HEK293 (cell line): ENCODE data around the gene MEGF8.

Source experiments
- CTCF ChIP-seq: fragments of 450-650 bp; formaldehyde crosslinking; IDR thresholded peaks from 2 replicates; pipeline ENCODE4 v1.5.1; 2016; ENCODE audit warnings: missing biosample characterization, missing genetic modification characterization
- SCRT1 ChIP-seq: fragments of 450-650 bp; formaldehyde crosslinking; IDR thresholded peaks from 2 replicates; pipeline ENCODE4 v1.5.1; 2016; ENCODE audit warnings: missing biosample characterization, missing genetic modification characterization, borderline replicate concordance
- ZNF239 ChIP-seq: fragments of 450-650 bp; formaldehyde crosslinking; IDR thresholded peaks from 2 replicates; pipeline ENCODE4 v1.5.1; 2016; ENCODE audit warnings: missing biosample characterization, missing genetic modification characterization

GRCh38 chr19:42397263-42398166, 72.1 kb downstream of the MEGF8 start:
- TF ChIP-seq SCRT1 (tag by site-specific recombination) (no peak), CTCF (tag by site-specific recombination) (peak; percentile 69; the same call in 1 of the 2 replicates), ZNF239 (tag by site-specific recombination) (peak; percentile 60; the same call in 1 of the 2 replicates)
